SIG-M5 treated with dmso at 0.1 percent for 504 hours (cell line): ENCODE data around the gene TCERG1.

Experiments
- DNase-seq: peaks from one replicate; lab custom pipeline; 2025; ENCODE audit not compliant: unreplicated experiment; lab: John Stamatoyannopoulos, UW

TCERG1 gene

DNA sequence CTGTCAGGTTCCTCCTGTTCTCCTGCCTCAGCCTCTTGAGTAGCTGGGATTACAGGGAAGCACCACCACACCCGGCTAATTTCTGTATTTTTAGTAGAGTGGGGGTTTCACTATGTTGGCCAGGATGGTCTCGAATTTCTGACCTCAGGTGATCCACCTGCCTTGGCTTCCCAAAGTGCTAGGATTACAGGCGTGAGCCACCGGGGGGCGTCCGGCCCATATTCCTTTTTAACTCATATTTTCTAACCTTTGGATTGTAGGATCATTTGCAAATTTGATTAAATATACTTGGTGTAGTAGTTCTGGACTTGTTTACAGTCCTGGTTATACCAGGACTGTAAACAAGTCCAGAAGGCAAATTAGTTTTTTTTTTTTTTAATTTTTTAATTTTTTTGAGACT, 4.3 kb downstream of the TCERG1 start:
- DNase-seq = no peak

DNA sequence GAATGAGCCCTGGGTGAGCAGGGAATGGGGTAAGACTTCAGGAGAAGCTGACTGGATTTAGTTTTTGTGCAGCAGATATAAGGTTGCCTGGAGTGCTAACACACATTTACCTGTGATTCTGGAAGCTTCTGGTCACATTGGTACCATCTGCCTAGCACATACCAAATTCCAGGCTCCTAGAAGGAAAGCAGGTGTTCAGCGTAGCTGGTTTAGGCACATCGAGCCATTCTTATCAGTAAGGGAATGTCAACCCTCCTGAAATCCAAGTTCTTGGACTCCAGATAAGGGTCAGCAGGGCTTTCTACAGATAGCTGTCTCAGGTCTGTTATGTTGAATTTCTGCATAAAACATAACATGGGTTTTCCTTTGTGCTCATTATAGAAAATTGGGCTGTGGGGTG, 10.3 kb downstream of the TCERG1 start:
- no peak for DNase-seq

DNA sequence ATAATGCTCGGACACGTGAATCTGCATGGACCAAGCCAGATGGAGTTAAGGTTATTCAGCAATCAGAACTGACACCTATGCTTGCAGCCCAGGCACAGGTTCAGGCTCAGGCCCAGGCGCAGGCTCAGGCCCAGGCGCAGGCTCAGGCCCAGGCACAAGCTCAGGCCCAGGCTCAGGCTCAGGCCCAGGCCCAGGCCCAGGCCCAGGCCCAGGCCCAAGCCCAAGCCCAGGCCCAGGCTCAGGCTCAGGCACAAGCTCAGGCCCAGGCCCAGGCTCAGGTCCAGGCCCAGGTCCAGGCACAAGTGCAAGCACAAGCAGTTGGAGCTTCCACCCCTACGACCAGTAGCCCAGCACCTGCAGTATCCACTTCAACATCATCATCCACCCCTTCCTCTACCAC, 11.8 kb downstream of the TCERG1 start:
- no peak for DNase-seq

DNA sequence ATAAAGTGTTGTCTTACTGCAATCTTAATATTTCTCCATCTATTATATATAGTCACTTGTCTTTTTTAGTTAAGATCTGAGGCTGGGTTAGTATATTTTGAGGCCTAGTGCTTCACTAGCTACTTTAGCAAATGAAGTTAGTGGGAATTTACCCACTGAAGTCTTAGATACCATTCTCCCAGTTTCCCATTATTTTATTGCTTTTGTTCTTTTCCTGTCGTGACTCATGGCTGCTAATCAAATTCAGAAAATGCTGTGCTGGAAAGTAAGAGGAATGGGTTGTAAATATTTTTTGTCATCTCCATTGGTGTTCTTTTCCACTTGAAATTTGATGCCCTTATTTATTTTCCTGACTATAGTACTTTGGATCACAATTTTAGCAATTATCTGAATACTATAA, 14.2 kb downstream of the TCERG1 start:
- no peak for DNase-seq

DNA sequence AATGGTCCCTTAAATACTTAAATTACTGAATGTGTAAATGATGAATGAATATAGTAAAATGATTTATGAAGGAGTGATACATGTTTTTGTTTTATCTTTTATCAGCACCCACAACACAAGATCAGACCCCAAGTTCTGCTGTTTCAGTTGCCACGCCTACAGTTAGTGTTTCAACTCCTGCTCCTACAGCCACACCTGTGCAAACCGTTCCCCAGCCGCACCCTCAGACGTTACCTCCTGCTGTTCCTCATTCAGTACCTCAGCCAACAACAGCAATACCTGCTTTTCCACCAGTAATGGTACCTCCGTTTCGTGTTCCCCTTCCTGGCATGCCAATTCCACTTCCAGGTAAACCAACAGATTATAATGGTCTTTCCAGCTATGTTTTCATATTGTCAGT, 16.3 kb downstream of the TCERG1 start:
- no peak for DNase-seq

DNA sequence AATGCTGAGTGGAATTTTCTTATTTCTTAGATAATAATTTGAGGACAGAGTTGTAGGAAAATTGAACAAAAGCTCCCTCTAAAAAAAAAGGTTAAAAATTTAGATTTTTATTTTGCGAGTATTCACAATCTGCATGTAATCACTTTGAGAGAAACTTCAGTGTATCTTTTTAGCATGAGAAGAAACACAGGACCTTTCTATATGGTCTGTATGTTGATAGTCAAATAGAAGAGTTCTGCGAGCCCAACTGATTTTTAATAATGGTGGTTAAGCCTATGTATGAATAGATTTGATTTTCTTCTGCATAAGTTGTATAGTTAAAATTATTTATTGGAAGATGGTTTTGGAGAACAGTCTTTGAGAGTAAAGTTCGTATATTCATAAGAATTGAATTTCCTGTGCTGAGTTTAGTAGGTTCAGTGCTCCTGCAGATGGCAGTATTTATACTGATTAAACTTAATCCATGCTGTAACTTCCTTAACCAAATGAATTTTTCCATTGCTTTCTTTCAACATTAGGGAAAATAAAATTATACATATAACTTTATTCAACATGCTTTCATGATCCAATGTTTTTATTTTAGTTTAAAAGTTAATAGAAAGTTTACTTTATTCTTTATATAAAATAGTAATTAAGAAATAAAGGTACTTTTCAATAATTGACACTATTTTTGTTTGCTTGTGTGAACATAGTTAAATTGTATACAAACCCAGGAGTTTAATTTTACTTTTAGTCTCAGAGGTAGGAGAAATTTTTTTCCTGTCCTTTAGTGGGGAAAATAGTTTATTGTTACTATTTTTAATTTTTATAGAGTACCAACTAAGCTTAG, 19.6 kb downstream of the TCERG1 start:
- no peak for DNase-seq

DNA sequence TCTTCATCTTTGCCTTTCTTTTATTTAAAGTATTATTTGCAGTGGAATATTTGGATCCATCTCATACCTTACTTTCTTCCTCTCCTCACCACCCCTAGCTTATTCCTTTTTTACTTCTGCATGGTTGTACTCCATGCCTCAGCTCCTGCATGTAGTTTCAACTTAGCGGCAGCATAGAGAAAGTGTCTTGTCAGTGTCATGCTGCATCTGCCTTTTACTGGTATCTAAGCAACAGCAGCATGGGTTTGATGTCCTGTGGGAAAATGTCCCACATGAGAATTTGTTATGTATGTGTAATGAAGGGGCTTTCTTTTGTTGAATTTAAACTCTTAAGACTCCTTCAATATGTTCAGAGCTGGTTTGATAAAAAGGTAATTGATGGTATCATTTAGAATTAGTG, 20.6 kb downstream of the TCERG1 start:
- no peak for DNase-seq

DNA sequence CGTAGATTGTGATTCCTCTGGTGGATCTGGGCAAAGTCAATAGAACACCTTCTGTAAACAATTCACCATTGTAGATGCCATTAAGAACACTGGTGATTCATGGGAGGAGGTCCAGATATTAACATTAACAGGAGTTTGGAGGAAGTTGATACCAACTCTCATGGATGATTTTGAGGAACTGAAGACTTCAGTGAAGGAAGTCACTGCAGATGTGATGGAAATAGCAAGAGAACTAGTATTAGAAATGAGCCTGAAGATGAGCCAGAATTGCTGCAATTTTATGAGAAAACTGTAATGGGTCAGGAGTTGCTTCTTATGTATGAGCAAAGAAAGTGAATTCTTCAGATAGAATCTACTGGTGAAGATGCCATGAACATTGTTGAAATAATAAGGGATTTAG, 26.9 kb downstream of the TCERG1 start:
- DNase-seq = peak; percentile 81

DNA sequence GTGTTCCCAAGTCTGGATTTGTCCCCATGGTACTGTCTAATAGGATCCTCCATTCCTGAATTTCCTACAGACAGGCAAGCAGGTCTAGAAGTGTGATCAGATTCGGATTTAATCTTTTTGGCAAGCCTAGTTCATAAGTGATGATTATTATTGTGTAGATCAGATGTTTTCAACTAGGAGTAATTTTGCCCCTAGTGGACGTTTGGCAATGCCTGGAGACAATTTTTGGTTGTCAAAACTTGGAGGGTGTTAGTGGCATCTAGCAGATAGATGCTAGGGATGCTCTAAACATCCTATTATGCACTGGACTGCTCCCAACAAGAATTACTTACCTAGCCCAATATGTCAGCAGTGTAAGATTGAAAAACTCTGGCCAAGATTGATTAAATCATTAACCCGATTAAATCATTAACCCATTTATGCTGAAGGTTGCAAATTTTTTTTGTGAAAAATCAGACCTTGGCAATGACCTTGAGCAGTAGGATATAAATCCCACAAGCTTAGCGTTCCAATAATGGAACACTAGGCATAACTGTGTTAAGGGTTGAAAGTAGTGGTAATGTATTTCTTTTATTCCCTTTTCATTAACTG, 28.2 kb downstream of the TCERG1 start:
- DNase-seq = no peak

DNA sequence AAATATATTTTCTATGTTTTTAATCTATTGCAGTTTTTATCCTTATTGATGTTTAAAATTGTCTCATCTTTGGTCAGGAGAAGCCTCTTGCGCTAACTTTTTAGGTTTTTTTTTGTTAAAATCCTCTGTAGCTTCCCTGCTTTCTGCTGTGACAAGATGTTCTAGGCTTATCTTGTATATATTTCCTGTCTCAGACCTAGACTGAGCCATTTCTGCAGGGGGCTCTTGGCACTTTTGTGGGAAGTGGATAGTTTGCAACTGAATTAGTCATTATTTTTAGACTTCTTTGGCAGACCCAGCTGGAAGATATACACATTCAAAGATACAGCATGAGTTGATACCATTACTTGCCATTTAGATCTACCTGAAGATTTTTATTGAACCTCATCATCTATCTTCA, 28.8 kb downstream of the TCERG1 start:
- no peak for DNase-seq

DNA sequence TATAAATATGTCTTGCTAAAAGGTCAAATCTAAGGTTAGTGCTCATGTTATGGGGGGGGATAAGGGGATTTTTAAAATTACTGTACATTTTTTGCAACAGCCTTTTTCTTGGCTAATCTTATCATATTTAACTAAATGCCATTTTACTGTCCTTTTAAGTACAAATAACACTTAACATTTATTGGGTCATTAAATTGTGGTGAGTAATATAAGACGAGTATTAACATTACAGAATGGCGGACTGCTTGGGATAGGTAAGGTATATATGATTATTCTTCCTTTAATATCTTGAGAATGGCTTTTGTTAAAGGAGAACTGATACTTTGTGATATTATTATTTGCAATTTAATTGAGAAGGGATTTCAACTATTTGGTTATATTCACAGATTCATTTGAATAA, 35.6 kb downstream of the TCERG1 start:
- DNase-seq = no peak

DNA sequence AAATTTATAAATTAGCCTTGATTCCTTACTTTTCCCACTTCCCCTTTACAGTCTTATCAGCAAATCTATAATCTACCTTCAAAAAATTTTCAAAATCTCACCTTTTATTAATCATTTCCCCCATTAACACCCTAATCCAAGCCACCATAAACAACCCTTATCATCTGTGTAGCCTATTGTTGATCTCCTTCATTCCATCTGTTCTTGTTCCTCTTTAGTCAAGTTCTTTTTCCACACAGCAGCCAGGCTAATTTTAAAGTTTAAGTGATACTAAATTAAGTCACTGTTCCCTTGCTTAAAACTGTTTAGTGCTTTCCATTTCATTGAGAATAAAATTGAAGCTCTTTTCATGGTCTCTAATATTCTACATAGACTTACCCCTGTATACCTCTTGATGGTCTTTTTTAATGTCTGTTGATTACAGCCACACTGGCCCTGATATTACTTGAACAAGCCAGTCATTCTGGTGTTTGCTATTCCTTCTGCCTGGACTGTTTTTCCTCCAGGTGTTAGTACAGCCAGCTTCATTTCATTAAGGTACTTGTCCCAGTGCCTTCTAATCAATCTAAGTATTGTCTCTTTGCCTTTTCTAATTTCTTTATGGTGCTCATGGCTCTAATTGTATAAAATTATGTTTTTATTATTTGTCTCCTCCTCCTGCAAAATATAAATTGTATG, 37.7 kb downstream of the TCERG1 start:
- DNase-seq = no peak

DNA sequence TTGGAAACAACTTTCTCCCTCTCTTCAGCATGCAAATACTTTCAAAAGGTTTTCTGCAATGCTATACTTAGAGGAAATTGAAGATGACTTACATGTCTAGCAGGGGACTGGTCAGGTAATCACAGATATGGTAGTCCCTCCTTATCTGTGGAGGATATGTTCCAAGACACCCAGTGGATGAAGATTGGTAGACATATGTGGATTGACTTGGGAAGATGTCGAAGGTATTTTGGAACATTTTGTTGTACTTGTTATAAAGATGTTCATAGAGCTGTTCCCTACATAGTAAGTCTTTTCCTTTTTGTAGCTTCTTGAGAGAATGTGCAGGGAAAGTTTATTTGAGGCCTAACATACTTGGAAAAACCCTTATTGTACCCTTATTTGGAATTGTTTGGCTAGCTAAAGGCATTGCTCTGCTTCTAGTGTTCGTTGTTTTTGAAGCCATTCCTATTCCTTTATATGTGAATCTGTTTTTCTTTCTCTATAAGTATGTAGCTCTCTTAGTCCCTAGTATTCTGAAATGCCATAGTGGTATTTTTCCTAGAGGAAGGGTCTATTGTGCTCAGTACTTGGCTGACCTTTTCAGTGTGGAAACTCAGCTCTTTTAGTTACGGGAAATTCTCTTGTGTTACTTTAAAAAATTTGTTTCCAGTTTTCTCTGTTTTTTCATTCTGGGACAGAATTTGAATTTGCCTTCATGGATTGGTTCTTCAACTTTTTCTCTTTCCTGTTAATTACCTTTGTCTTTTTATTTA, 43.1 kb downstream of the TCERG1 start:
- no peak for DNase-seq

DNA sequence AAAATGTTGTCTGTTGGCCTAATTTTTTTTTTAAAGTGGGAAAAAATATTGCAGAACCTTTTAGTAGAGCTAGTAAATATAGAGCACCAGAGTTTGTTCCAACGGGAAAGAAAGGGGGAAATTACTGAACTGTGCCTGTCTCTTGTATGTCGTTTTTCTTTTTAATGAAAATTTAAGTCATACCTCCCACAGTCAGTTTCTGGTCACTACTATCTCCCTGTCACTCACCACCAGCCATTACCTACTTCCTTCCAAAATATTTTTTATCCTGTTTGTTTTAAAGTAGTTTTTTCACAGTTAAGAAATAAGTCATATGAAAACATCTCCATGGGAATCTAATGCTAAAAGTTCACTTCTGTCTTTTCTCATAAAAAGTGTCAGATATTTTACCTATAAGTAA, 47.5 kb downstream of the TCERG1 start:
- no peak for DNase-seq

DNA sequence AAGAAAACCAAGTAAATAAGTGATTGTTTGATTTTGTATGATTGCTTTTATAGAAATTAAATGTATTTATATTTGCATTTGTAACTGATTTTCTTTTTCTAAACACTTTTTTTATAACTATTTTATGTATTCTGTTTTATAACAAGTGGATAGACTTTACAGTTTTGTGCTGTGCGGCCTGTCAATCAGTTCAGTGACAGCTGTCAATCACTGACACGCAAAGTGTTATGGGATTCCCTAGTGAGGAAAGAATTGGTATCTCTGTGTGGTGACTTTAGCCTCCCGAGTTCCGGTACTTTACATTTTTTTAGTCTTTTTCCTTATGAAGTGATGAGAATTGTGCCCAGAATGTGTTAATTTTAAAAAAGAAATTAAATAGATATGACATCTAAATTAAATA, 52.5 kb downstream of the TCERG1 start:
- DNase-seq = no peak

DNA sequence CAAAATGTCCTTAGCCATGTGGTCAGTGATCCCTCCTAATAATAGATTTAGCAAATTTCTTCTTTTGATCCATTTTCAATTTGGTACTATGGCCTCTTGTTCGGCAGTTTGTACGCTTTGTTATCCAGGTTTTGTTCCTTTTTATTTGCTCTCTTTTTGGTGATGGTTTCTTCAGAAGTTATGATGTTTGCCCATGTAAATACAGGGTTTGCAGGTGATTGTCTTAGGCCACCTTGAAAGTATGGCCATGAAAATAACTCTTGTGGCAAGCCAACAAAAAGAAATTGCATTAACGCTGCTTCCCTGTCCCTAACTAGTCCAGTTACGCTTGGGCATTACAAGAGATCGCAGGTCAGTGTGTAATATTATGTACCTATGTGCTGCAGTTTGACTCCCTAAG, 60.3 kb downstream of the TCERG1 start:
- DNase-seq = no peak

DNA sequence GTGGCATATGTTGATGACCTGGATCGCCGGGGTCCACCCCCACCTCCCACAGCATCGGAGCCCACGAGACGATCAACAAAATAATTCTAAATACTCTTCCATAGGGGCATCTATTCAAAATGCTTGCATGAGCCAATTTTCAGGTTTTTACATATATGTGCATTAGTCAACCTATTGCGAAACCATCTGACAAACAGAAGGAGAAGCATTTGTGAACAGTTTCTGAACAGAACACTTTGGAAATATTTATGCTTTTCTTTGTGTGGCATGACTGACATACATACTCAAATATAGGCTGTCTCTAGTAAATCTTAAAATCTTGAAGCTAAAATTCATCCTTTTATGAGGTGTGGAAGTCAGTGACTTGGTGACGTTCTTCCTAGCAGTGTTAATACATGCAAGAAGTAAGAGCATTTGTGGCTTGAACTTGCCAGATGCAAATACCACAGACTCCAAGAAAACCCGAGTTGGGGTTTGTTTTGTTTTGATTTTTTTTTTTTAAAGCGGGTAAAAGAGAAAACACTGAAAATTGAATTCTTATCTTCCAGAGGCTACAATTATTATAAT, 63.5 kb downstream of the TCERG1 start:
- DNase-seq = peak; percentile 57

DNA sequence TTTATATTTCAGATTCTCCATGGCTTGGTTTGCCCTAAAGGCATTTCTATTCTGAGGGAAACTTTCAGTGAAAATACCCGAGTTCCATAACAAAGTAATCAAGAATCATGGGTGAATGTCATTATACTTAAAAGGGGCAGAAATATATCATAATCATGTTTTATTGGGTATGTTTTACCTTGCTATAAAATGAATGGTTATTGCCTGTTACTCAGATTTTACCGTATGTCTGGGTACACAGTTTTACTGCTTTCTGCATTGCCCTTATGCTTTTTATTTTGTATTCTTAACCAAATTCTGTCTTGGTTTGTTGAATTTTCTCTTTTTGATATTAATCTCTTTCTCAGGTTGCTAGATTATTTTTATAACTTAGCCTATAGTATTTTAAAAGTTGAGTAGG, 66.3 kb downstream of the TCERG1 start:
- DNase-seq = no peak

DNA sequence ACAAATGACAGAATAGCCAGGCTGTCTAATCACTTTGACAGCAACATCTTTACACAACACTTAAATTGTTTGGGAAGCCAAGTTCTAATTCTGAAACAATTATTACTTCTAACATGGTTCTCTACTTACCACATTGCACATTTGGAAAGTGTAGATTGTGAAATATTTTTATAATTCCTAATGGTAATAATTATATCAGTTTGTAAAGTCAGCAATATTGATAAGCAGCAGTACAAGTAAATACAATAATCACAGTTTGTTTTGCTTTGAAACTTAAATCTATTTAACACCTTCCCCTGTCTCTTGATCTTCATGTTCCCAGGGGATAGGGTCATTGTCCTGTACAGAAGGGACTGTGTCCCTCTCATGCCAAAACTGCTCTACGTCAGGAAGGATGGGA, 67.4 kb downstream of the TCERG1 start:
- DNase-seq = no peak

DNA sequence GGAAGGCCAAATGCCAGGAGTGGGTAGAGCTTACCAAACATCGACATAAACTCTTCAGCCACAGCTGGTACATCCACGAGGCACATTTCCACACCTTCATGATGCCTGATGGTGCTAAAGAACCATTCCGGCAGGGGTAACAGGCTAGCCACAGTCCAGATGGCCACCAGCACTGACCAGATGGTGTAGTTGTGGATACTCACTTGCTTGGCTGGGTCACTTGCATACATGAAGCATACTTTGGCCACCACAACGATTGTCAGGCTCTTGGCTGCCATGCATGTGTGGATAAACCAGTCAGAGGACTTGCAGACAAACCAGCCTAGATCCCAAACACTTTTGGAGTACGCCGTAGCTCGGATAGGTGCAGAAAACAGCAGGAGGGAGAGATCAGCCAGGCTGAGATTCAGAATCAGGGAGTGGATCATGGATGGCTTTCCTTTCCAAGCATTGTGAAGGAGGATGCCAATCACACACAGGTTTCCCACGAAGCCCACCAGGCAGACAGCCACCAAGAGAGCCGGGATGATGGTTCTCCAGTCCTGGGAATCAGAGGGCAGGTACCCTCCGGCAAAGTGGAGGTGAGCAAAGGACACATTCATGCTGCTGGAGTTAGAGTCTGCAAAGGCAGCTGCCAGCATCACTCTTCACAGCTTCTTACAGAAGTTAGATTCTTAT, 68.5 kb downstream of the TCERG1 start:
- DNase-seq = no peak

DNA sequence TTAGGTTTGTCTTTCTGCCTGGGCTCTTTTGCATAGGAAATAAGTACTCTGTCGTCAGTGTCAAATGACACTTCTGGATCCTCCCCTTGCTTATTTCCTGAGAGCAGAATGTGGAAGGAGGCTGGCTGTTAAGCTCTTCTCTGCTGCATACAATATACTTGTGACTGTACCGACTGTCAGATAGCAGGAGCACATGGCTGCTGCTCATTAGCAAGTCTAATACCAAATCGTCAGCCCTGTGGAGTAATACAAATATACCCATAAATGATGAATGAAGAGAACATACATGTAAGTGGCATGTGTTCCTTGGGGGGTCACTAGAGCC, 69.0 kb downstream of the TCERG1 start, which contains the start of gene GPR151:
TSS of gene GPR151 (minus strand) at position 40 of the 325 bp plus-strand sequence. CDS start 77 bp downstream, outside the sequence.
- peak; percentile 10 for DNase-seq
